Neural crest cell (in vitro differentiated cells): ENCODE results near the gene ATRX. TPM values are rescaled to one million over a fixed set of nuclear protein-coding genes. Genes with fewer than 3 reads are reported as not detected.
"Not testable (repeated sequence)": the region's sequence is repeated elsewhere in the genome, so short reads cannot be mapped to it uniquely, and the experiment has no call there.

Experiments used
- DNase-seq: peaks from one replicate; pipeline ENCODE4 v3.0.0; 2021; ENCODE audit warnings: low read depth, mixed read lengths, low spot score
- H3K27ac Mint-ChIP-seq: one replicate; pipeline ENCODE4 v1.8.0; 2021; ENCODE audit warnings: mild to moderate bottlenecking, mixed read lengths; ENCODE audit not compliant: unreplicated experiment
- H3K27me3 Mint-ChIP-seq: 2 replicates; pipeline ENCODE4 v1.8.0; 2021; ENCODE audit warnings: low read depth, mild to moderate bottlenecking, mixed read lengths
- H3K36me3 Mint-ChIP-seq: 2 replicates; pipeline ENCODE4 v1.8.0; 2021; ENCODE audit warnings: low read depth, mild to moderate bottlenecking, mixed read lengths
- H3K4me1 Mint-ChIP-seq: 2 replicates; pipeline ENCODE4 v1.8.0; 2021; ENCODE audit warnings: mixed read lengths
- H3K4me3 Mint-ChIP-seq: one replicate; pipeline ENCODE4 v1.8.0; 2021; ENCODE audit warnings: mild to moderate bottlenecking, mixed read lengths
- H3K9me3 Mint-ChIP-seq: 2 replicates; pipeline ENCODE4 v1.8.0; 2021; ENCODE audit warnings: mixed read lengths
- total RNA-seq: library from RNA; stranded (reverse); gene quantifications from 2 replicates; pipeline ENCODE4 v1.2.1, GENCODE V29; 2021
- TF ChIP-seq, protein P1 (sequence below): fragments of 200-600 bp; sonication (generic); conservative IDR thresholded peaks from 2 replicates; pipeline ENCODE4 v1.5.0; 2021; ENCODE audit warnings: antibody characterized with exemption, mild to moderate bottlenecking

Gene ATRX
- total RNA-seq, 1 donor from 2014 or later: 110 TPM

DNA sequence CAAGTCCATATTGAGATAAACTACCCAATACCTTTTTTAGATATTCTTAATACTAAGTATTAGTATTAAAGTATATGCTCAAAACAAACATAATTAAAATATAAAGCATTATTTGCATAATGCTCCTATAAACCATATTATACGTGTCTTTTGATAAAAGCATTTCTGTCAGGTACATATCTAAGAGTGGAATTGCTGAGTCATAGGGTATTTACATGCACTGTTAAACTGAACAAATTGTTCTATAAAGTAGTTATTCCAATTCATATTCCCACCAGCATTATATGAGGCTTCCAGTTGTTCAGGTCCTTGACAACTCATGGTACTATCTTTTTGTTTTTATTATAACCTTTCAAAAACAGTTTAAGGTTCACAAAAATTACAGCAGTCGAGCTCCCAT lies 224.6 kb downstream of the ATRX start:
- peaks cover 10% of the 10 kb centered on the region for H3K9me3 Mint-ChIP-seq
- H3K36me3 Mint-ChIP-seq: peaks cover 27% of the 10 kb centered on the region
- no peaks in the 10 kb centered on the region for H3K27me3 Mint-ChIP-seq
- H3K4me3 Mint-ChIP-seq: no peak overlapping the region
- H3K4me1 Mint-ChIP-seq: no peaks in the 10 kb centered on the region
- TF ChIP-seq, protein P1, sequence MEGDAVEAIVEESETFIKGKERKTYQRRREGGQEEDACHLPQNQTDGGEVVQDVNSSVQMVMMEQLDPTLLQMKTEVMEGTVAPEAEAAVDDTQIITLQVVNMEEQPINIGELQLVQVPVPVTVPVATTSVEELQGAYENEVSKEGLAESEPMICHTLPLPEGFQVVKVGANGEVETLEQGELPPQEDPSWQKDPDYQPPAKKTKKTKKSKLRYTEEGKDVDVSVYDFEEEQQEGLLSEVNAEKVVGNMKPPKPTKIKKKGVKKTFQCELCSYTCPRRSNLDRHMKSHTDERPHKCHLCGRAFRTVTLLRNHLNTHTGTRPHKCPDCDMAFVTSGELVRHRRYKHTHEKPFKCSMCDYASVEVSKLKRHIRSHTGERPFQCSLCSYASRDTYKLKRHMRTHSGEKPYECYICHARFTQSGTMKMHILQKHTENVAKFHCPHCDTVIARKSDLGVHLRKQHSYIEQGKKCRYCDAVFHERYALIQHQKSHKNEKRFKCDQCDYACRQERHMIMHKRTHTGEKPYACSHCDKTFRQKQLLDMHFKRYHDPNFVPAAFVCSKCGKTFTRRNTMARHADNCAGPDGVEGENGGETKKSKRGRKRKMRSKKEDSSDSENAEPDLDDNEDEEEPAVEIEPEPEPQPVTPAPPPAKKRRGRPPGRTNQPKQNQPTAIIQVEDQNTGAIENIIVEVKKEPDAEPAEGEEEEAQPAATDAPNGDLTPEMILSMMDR: no peak
- no peak overlapping the region for H3K27ac Mint-ChIP-seq
- no peak for DNase-seq

DNA sequence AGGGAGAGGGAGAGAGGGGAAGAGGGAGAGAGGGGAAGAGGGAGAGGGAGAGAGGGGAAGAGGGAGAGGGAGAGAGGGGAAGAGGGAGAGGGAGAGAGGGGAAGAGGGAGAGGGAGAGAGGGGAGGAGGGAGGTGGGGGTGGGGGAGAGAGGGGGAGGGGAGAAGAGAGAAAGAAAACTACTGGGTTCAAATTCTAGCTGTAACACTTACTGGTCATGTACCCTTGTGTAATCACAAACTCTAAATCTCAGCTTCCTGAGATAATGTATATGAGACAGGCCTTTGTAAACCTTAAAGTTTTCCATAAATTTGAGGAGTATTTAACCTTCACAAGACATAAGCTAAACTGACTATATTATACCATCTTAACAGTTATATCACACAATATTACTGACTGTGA lies 229.7 kb downstream of the ATRX start:
- TF ChIP-seq, protein P1: no peak
- H3K4me1 Mint-ChIP-seq: no peaks in the 10 kb centered on the region
- H3K4me3 Mint-ChIP-seq: no peak overlapping the region
- no peaks in the 10 kb centered on the region for H3K27me3 Mint-ChIP-seq
- H3K9me3 Mint-ChIP-seq: peaks cover 14% of the 10 kb centered on the region
- peaks cover 30% of the 10 kb centered on the region for H3K36me3 Mint-ChIP-seq
- no peak for DNase-seq
- no peak overlapping the region for H3K27ac Mint-ChIP-seq

DNA sequence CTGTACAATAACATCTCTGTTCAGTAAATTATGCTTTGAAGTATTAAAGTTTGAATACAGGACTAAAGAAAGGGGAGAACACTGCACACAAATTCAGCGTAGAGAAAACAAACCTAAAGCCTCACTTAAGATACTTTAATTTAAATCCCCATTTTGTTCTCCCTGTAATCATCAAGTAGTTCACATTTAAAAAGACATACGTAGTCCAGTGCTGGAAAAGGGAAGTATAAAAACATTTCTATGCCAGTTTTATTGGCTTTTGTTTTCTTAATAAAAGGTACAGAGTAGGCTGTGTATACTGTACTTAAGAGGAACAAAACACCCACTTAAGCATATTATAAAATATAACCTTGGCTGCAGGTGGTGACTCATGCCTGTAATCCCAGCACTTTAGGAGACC lies 237.3 kb downstream of the ATRX start:
- no peaks in the 10 kb centered on the region for H3K27me3 Mint-ChIP-seq

DNA sequence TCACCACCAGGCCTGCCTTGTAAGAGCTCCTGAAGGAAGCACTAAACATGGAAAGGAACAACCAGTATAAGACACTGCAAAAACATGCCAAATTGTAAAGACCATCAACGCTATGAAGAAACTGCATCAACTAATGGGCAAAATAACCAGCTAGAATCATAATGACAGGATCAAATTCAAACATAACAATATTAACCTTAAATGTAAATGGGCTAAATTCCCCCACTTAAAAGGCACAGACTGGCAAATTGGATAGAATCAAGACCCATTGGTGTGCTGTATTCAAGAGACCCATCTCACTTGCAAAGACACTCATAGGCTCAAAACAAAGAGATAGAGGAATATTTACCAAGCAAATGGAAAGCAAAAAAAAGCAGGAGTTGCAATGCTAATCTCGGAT lies 246.2 kb downstream of the ATRX start:
- peaks cover 24% of the 10 kb centered on the region for H3K9me3 Mint-ChIP-seq
- not testable (repeated sequence) for DNase-seq, H3K27ac Mint-ChIP-seq, H3K4me3 Mint-ChIP-seq, H3K27me3 Mint-ChIP-seq, H3K4me1 Mint-ChIP-seq
- peaks cover 55% of the 10 kb centered on the region for H3K36me3 Mint-ChIP-seq

More for the DNA sequence above, 237.3 kb downstream of the ATRX start:
- Mint-ChIP-seq H3K4me3 (no peak overlapping the region), H3K36me3 (peaks cover 23% of the 10 kb centered on the region), H3K27ac (no peak overlapping the region), H3K4me1 (no peaks in the 10 kb centered on the region), H3K9me3 (peaks cover 15% of the 10 kb centered on the region)
- TF ChIP-seq, protein P1: no peak
- DNase-seq: no peak

DNA sequence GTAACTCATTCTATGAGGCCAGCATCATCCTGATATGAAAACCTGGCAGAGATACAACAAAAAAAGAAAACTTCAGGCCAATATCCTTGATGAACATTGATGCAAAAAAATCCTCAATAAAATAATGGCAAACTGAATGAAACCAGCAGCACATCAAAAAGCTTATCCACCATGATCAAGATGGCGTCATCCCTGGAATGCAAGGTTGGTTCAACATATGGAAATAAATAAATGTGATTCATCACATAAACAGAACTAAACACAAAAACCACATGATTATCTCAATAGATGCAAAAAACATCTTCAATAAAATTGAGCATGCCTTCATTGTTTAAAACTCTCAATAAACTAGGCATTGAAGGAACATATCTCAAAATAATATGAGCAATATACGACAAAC lies 254.8 kb downstream of the ATRX start:
- H3K27ac Mint-ChIP-seq, H3K4me3 Mint-ChIP-seq, DNase-seq, H3K27me3 Mint-ChIP-seq: not testable (repeated sequence)
- Mint-ChIP-seq H3K9me3 (peaks cover 23% of the 10 kb centered on the region), H3K4me1 (peaks cover 23% of the 10 kb centered on the region), H3K36me3 (peaks cover 47% of the 10 kb centered on the region)

DNA sequence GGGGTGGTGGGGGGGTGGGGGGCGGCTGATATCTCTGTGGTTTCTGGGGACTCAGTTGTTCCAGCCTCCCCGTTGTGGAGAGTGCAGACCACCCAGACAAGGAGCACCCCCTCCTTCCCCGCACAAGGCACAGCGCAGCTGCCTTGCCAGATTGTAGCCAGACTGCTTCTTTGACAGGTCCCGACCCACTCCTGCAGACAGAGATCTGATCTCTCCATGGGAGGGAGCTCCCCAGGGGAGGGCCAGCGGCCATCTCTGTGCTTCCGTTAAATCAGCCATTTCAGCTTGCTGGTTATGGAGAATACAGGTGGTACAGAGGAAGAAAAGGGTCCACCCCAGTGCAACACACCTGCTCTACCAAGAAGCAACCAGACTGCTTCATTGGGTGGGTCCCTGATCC lies 258.0 kb downstream of the ATRX start:
- TF ChIP-seq, protein P1: no peak
- H3K27ac Mint-ChIP-seq: no peak overlapping the region
- peaks cover 23% of the 10 kb centered on the region for H3K4me1 Mint-ChIP-seq
- H3K27me3 Mint-ChIP-seq: no peaks in the 10 kb centered on the region
- DNase-seq: no peak
- H3K4me3 Mint-ChIP-seq: no peak overlapping the region
- peaks cover 42% of the 10 kb centered on the region for H3K36me3 Mint-ChIP-seq
- H3K9me3 Mint-ChIP-seq: peaks cover 19% of the 10 kb centered on the region
